NCI-H2081 (cell line): ENCODE data around the gene ROGDI.

Experiments used
- DNase-seq, 2 experiments: peaks; one replicate each; lab custom pipeline; 2025; lab: John Stamatoyannopoulos, UW

The ROGDI gene

DNA sequence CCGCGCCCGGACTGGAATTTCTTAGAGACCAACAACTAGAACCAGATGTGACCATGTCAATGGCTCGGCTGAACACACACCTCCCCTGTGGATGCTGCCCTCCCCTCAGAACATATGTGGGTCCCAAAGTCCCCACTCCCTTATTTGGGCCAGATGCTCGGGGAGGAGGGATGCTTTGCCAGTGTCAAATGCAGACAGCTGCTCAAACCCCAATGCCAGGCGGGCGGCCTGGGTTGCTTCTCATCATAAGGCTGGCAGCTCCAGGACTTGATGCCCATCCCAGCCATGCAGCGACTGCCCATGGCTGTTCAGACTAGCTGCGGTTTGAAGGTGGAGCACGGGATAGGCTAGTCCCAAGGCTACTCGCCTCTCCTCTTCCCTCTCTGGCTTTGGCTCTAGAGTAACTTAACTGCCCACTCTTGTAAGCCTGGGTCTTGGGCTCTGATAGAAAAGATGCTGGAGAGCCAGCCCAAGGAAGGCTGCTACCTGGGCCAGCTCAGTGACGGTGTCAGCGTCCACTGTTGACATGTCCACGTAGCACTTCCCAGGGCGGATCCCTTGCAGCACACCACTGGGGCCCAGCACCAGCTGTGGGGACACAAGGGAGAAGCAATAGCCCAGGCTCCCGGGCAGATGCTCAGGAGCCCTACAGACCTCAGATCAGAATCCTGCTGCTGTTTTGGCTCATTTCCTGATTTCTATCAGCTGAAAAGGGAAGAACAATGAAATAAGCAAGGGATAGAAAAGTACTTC lies 11.0 kb upstream of the ROGDI start:
- DNase-seq = no peak

DNA sequence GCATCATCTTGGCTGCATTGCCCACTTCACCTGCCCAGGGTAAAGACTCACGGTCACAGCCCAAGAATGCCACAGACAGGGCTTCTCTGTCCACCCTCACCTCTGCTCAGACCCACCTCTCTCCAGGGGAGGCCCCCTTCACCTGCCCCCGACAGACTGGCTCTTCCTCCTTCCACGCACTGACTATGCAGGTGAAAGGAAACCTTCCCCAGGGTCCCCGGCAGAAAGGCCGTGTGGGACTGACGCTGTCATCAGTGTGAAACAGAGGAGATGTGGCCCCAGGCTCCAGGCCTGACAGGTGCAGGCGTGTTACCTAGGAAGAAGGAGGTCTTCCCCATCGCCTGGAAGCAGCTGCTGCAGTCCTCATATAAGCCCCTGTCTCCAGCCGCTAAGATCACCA lies 9.3 kb upstream of the ROGDI start:
- DNase-seq = no peak

DNA sequence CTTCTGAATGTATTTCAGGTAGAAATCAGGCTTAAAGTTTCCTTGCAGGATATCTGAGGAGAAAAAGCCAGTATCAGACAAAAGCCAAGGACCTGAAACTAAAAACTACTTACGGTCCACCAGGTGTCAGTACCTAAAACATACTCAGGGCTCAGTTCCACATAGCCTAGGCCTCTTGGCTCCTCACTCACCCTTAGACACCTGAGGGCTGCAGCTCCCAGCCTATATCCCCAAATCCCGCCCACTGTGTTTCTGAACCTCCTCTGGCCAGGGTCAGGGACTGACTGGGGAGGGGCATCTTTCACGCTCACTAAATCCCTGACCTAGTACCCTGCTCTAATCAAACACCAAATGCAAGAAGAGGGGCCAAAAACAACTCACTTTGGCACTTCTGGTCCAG lies 8.8 kb upstream of the ROGDI start:
- no peak for DNase-seq

DNA sequence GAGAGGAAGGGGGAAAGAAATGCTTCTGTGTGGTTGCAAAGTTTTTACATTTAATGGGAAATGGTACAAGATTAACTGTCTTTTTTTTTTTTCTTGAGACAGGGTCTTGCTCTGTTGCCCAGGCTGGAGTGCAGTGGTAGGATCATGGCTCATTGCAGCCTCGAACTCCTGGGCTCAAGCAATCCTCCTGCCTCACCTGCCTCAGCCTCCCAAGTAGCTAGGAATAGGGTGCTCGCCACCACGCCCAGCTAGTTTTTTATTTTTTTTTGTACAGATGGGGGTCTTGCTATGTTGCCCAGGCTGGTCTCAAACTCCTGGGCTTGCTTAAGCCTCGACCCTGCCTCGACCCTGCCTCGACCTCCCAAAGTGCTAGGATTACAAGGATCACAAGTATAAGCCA lies 3.8 kb upstream of the ROGDI start:
- no peak for DNase-seq

DNA sequence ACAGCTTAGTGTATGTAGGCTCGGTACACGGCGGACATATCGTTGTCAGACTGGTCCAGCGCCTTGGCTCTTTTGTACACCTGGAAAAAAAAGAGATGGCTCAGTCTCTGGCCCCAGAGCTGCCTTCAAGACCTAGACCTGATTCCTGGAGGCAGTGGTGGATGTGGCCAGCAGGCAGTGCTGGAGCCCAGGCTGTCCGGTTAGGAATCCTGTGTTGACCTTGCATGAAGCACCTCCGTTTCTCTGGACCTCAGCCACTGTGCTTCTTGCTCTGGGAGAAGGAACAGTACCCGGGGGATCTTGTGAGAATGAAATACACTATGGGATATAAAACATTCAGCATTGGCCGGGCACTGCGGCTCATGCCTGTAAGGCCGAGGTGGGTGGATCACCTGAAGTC lies 2.8 kb upstream of the ROGDI start:
- DNase-seq = no peak

DNA sequence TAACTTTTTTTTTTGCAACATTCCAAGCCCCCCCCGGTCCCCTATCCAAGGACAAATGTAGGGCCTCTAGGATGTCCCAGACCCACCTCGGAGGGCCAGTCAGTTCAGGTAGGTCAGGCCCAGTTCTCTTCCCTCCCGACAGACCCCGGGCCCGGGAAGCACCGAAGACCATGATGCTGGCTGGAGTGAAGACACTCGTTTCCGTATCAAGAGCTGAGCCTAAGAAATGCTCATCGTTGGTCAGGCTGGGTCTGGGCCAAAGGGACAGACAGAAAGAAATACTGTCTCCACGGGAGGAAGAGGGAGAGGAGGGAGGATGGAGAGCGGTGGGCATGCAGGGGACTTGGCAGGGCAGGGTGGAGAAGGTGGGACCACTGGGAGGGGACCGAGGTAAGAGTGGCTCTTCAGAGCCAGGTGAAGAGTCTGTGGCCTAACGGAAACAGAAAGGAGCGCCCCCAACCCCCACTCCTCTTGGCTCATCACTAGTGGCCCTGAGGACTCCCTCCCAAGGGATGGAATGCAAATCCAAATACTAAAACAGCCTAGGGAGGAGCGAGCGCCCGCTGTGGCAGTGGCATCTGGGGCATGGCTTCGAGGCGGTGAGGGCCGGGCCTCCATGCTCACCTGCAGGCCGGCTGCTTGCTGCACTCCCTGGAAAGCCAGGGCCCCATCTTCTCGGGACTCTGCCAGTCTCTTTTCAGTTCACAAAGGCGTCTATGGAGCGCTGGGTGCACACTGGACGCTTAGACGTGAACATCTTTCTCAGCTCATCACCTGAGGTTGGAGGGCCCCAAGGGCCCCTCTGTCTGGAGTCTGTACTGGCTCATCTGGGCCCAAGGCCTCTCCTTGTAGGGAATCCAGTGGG lies 1.7 kb upstream of the ROGDI start:
- no peak for DNase-seq

DNA sequence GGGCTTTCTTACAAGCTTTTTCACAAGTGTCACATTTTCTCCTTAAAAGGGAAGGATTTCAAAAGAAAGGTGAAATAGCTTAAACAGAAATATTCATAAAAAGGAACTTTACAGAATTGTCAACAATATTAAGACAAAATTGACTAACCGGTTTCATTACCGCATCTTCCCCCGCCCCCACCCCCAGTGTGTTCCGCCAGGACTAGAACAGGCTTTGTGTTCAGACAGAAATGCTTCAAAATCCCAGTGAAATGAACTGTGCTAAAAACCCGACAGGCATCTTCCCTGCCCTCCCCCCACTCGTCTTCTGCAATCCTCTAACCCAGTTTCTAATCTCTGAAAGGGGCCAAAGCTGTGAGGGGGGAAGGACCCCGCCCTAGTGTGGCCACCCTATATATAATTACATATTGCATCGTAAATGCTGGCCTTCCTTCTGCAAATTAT lies 990 bp upstream of the ROGDI start:
- DNase-seq = no peak

DNA sequence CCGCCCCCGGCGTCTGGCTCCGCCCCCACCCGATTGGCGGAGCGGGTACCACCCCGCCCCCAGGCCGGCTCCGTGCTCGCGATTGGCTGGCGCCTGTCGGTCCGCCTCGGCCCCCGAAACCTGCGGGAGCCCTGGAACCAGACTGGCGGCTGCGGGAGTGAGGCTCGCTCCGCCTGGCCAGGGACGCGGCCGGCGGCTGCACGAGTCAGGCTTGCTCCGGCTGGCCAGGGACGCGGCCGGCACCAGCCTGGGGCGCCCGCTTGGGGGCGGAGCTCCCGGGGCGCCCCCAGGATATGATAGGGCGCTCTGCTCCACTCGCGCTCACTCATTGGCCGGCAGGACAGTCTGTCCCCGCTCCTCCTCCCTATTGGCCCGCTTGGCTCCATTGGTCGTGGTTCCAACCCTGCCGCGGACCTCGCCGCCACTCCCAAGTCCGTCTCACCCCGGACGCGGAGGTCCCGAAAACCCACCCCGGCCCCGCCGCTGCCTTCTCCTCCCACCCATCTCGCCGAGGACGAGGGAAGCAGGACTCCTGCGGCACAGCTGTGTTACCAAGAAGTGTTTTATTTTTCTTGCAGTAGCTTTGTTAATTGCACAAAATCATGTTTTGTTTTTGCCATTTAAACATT lies 340 bp upstream of the ROGDI start:
- peak; percentile 93 to 94 for DNase-seq

DNA sequence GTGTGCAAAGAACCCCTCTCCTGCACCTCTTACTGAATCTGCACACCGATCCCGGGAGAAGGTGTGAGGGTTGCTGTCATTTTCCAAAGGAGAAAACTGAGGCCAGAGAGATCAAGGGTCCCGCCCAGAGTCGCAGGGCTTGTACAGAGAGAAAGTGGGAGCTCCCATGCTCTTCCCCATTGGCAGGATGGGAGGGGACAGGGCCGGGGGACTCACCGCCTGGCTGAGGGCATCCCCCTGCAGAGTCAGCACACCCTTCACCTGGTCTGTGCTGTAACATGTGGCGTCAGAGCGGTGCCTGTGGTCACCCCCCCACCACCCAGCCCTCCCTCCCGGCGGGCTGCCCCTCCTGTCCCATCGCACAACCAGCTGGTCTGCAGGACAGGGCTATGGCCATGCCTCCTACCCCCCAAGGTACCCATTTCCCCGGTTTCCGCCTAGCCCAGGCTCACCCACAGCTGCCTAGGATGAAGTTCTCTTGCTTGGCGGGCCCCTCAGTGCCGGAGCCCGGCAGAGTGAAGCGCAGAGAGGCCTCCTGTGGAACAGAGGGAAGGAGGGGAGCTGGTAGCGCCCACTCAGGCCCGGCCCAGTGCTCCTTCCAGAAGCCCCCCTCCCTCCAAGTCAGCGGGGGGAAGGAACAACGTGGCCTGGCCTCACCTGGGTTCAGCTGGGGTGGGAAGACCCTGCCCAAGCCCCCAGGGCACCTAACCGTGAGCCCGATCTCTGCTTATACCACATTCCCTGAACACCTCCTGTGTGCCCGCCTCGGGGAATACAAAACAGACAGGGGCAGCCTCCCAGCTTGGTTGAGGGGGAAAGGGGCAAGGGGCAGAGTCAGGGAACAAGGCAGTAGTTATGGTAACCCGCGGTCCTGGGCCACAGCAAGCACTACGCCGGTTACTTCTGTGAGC lies 1.1 kb downstream of the ROGDI start:
- no peak for DNase-seq

DNA sequence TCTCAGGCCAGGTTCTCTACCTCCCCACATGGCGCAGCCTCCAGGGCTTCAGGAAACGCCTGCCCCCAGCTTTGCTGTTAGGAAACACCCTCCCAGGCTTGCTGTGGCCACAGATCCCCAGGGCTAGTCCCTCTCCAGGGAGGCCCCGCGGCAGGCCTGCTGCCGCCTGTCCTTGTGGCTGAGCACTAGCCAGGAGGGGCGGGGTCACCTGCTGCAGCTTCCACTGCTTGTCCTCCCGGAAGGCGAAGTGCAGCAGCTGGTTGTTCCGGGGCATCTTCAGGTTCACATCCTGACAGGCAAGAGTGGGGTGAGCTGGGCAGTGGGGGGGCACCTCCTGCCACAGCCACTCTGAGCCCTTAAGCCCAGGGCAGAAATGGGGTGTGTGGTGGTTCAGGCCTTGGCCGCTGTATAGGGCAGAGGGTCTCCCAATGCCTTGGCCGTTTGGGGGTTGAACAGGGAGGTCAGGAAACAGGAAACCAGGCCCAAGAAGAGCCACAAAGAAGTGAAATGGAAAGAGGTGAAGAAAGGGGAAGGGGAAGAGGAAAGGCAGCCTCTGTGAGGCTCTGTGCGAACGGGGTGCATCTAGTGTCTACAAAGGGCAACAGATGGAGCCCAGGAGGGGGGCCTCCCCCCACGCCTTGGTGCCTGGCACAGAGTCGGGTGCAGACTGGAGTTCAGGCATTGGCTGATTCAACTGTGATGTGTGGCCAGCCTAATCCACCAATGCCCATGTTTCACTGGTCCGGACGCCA lies 2.0 kb downstream of the ROGDI start:
- peak in 1 of 2 experiments; percentile 35 for DNase-seq

DNA sequence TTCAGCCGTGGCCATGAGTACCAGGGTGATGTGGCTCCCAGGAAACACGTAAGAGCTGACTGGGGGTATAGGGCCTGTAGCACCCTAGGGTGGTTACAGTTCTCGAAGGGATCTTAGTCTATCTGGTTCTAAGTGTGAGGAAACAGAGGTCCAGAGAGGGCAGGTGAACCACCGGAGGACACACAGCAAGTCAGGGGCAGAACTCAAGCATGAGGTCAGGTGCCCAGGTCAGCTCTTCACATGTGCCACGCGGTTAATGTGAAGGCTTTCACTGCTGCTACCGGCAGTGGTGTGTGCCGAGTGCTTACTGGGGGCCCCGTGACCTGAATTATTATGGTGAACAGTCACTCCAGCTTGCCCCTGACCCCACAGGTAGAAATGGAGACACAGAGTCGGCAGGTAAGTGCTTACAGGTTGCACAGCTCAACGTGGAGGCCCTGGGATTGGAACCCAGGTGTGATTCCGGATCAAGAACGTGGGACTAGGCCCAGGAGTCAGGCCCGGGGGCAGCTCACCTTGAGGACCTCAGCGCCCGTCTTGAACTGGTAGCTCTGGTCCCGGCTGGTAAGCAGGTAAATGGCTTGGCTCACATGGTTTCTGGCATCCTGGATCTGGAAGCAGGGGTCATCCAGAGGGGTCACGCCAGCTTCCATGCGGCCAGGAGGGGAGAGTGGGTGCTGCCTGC lies 3.1 kb downstream of the ROGDI start:
- no peak for DNase-seq

DNA sequence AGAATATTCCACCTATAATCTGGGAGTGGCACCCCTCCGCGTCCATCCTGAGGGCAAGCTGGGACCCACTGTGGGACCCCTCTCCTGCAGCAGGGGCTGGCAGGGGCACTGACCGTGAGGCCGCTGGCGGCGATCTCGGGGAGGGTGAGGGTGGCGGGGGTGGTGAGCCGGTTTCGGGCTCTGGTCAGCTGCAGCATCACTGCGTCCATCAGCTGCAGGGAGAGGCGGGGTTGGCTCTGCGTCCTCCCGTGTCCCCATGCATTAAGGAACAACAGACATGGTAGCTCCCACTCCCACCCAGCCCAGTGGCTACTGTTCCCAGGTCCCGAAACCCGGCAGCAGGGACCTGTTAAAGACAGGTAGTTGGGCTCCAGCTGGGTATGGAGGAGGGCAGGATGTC lies 4.0 kb downstream of the ROGDI start:
- no peak for DNase-seq

DNA sequence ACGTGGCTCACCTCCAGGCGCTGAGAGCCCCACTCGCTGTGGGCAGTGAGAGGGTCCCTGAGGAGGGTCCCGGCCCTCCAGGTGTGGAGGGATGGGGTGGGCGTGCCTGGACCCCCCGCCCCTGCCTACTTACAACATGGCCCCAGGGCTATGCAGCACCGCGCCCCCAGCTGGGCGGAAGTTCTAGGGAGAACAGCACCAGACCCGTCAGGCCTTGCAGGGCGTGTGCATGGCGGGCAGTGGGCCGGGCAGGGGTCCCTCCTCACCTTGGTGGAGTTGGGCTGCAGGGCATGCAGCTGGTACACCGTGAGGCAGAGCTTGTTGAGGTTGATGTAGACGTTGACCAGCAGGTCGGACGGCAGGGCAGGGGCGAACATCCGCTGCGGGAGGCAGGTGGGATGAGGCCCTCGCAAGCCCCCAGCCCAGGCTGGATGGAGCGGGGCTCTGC lies 4.6 kb downstream of the ROGDI start:
- DNase-seq = no peak

DNA sequence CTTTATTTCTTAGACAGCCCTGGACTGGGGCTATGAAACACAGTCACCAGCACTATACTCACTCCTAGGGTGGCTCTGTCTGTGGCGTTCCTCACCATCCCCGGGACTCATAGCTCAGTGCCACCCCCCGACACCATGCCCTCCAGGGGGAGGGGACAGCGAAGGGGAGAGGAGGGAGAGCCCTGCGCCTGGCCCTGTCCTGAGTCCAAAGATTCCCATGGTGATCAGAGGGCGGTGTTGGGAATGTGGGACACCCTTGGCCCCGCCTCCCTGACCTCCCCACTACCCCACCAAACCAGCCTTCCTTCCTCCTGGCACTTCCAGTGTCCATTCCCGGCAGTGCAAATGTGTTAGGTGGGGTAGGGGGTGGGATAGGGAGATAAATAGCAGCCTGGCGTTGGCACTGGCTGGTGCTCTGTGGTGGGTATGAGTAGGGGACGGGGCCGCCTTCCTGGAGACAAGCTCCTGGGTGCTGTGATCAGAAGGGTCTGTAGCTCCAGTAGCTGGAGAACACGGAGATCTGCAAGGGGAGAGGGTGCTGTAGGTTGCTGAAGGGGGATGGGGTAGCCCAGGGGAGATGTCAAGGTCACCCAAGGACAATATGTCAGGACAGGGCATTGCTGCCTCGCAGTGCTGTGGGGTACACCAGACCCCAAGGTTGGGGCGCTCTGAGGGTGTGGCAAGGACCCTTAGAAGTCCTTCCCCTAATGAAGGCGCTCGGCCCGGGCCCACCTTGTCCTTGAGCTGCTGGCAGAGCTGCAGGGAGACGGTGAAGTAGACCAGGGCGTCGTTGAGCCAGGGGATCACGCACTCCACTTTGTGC lies 5.2 kb downstream of the ROGDI start:
- no peak for DNase-seq

DNA sequence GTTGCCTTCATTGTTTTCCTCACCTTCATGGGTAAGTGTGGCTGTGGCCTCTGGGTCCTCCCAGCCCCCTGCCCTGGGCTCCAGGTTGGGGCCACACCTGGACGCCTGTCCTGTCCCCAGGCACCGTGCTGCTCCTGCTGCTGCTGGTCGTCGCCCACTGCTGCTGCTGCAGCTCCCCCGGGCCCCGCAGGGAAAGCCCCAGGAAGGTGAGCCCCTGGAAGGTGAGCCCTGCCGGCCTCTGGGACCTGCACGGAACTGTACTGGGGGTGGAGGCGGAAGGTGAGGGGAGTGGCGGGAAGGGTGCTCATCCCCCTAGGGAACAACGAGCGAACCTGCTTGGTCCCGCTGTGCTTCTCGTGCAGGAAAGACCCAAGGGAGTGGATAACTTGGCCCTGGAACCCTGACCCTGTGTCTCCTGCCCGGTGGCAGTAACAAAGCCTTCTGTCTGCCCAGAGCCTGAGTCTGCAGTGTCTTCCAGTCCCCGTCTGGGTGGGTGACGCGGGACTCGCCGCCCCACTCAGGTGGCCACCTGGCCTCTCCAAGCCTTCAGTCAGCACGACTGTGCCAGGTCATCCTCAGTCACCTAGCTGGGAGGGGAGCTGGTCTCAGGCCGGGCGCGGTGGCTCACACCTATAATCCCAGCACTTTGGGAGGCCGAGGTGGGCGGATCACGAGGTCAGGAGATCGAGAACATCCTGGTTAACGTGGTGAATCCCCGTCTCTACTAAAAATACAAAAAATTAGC lies 6.4 kb downstream of the ROGDI start:
- DNase-seq = peak in 1 of 2 experiments; percentile 35

DNA sequence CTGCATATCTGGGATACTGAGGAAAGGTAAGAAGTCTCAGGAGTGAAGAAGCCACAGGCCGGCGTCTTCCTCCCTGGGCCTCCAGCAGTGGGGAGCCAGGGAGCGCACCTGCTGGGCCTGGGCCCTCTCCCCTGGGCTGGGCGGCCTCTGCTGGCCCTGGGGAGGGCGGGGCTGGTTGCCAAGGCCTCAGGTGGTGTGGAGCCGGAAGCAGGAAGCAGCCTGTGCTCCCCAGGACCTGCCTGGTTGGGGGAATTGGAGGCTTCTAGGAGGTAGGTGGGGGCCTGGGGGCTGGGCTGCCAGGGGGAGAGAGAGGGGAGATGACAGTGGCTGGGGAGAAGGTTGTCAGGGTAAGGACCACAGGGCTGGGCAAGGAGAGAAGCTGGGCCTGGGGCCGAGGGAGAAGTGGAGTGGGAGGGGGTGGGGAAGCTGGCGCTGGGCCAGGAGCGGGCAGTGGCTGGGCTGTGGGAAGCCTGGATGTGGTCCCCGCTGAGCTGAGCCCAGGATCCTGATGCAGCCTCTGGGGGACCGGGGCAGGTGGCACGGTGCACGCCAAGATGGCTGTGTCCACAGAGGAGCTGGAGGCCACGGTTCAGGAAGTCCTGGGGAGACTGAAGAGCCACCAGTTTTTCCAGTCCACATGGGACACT lies 7.1 kb downstream of the ROGDI start, which contains the start of gene SMIM22:
SMIM22 (plus strand) TSS at position 189 of the 647 bp plus-strand sequence; CDS start at position 555, 366 bp downstream.
- DNase-seq = peak; percentile 77 to 90

DNA sequence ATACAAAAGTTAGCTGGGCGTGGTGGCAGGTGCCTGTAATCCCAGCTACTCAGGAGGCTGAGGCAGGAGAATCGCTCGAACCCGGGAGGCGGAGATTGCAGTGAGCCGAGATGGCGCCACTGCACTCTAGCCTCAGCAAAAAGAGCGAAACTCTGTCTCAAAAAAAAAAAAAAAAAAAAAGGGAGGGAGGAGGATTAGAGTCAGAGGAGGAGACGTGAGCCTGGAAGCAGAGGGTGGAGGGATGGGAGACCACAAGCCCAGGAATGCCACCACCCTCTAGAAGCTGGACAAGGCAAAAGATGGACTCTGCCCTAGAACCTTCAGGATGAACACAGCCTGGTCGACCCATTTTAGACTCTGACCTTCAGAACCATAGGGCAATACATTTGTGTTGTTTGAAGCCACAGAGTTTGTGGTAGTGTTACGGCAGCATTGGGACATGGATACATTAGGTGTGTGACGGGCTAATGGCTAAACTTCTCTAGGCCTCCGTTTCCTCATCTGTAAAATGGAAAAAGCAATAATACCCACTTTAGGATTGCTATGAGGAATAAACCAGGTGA lies 9.4 kb downstream of the ROGDI start:
- no peak for DNase-seq

DNA sequence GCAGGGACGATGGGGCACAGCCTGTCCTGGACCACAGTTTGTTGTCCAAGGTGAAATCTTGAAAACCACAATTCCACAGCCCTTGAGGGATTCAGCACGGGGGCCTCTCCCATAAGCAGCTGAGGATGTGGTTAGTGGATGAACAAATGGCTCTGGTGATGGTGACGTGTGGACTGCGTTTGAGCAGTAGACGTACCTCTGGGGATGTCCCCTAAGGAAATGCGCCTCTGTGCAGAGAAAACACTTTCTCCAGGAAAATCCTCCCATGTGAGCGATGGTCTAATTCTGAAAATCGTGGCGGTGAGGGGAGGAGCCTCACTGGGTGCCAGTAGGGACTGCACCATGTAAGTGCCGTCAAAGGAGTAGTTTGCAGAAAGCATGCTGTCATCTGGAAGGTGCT lies 11.6 kb downstream of the ROGDI start:
- DNase-seq = no peak
